ENCODE measurements around the gene MAN2A1. TPM values are rescaled to one million over a fixed set of nuclear protein-coding genes. Genes with fewer than 3 reads are reported as not detected.
A peak's percentile ranks its signal among the peaks of the same experiment; 100 is the strongest.

The MAN2A1 gene
- polyA plus RNA-seq, 3 donors, result 17.0 to 23.0 (median 20.1) TPM

GRCh38 chr5:109701252-109701651 lies 11.5 kb downstream of the MAN2A1 start:
- Histone ChIP-seq H3K36me3 (replicated peaks in 1 of 2; ENCODE audit: control insufficient read depth in 1 of 2, insufficient read depth in 2 of 2, low read length in 2 of 2) (peaks cover 0 to 5% of the 10 kb centered on the region in 2 donors), H3K4me3 (replicated peaks in 1 of 3; ENCODE audit: low read depth in 2 of 3, low read length in 3 of 3) (no peak overlapping the region), H3K27me3 (ENCODE audit: control insufficient read depth in 2 of 2, insufficient read depth in 2 of 2, low read length in 2 of 2) (no peaks in the 10 kb centered on the region), H4K20me1 (ENCODE audit: insufficient read depth, low read length) (peaks cover 75% of the 10 kb centered on the region), H3K9ac (ENCODE audit: insufficient read depth, low read length, poor library complexity, severe bottlenecking) (no peak overlapping the region), H2AFZ (ENCODE audit: insufficient read depth, low read depth, low read length, poor library complexity, severe bottlenecking) (no peak overlapping the region), H3K9me3 (replicated peaks in 1 of 2; ENCODE audit: control insufficient read depth in 1 of 2, insufficient read depth in 1 of 2, low read length in 2 of 2) (no peaks in the 10 kb centered on the region), H3K79me2 (ENCODE audit: insufficient read depth, low read length) (peaks cover 100% of the 10 kb centered on the region), H3K4me1 (ENCODE audit: control insufficient read depth in 1 of 2, insufficient read depth in 2 of 2, low read length in 2 of 2) (peaks cover 11 to 22% of the 10 kb centered on the region in 2 donors), H3K4me2 (replicated peaks; ENCODE audit: extremely low read depth, low read length, poor library complexity, severe bottlenecking) (no peak overlapping the region), H3K27ac (ENCODE audit: low read depth in 1 of 2, low read length in 2 of 2) (no peak overlapping the region)
- Mint-ChIP-seq H3K36me3 (peaks cover 18 to 20% of the 10 kb centered on the region in 2 donors), H3K27ac (peak overlapping the region in 1 of 7 donors; percentile 1), H3K4me1 (peaks cover 45% of the 10 kb centered on the region), H3K4me3 (no peak overlapping the region), H3K9me3 (peaks cover 0 to 1% (median 0%) of the 10 kb centered on the region in 7 donors), H3K27me3 (ENCODE audit: low read depth in 3 of 3) (no peaks in the 10 kb centered on the region)
- no peak for DNase-seq
- no peak for TF ChIP-seq CTCF (IDR thresholded peaks at IDR 0.05)
- intact Hi-C loops (cut with micrococcal nuclease), result no loop called here
- WGBS (ENCODE audit: insufficient coverage), result 100% methylated on average over 2 of the region's 2 CpGs

GRCh38 chr5:109701792-109702191 lies 12.1 kb downstream of the MAN2A1 start:
- intact Hi-C loops (cut with micrococcal nuclease), result no loop called here
- no peak for TF ChIP-seq CTCF (IDR thresholded peaks at IDR 0.05)
- 88% methylated on average over 1 of the region's 2 CpGs for WGBS (ENCODE audit: insufficient coverage)
- H3K79me2 ChIP-seq (ENCODE audit: insufficient read depth, low read length), result peaks cover 100% of the 10 kb centered on the region
- Mint-ChIP-seq H3K27ac (no peak overlapping the region), H3K36me3 (peaks cover 17 to 20% of the 10 kb centered on the region in 2 donors), H3K4me3 (no peak overlapping the region), H3K27me3 (ENCODE audit: low read depth in 3 of 3) (no peaks in the 10 kb centered on the region), H3K9me3 (peaks cover 0 to 1% (median 0%) of the 10 kb centered on the region in 7 donors), H3K4me1 (peaks cover 40% of the 10 kb centered on the region)
- H3K27ac ChIP-seq (ENCODE audit: low read depth in 1 of 2, low read length in 2 of 2), result no peak overlapping the region
- no peak overlapping the region for H3K9ac ChIP-seq (ENCODE audit: insufficient read depth, low read length, poor library complexity, severe bottlenecking)
- peaks cover 0 to 5% of the 10 kb centered on the region in 2 donors for H3K36me3 ChIP-seq (replicated peaks in 1 of 2; ENCODE audit: control insufficient read depth in 1 of 2, insufficient read depth in 2 of 2, low read length in 2 of 2)
- peaks cover 7 to 17% of the 10 kb centered on the region in 2 donors for H3K4me1 ChIP-seq (ENCODE audit: control insufficient read depth in 1 of 2, insufficient read depth in 2 of 2, low read length in 2 of 2)
- H3K4me2 ChIP-seq (replicated peaks; ENCODE audit: extremely low read depth, low read length, poor library complexity, severe bottlenecking), result no peak overlapping the region
- H3K27me3 ChIP-seq (ENCODE audit: control insufficient read depth in 2 of 2, insufficient read depth in 2 of 2, low read length in 2 of 2), result no peaks in the 10 kb centered on the region
- H2AFZ ChIP-seq (ENCODE audit: insufficient read depth, low read depth, low read length, poor library complexity, severe bottlenecking), result no peak overlapping the region
- H3K9me3 ChIP-seq (replicated peaks in 1 of 2; ENCODE audit: control insufficient read depth in 1 of 2, insufficient read depth in 1 of 2, low read length in 2 of 2), result no peaks in the 10 kb centered on the region
- peaks cover 80% of the 10 kb centered on the region for H4K20me1 ChIP-seq (ENCODE audit: insufficient read depth, low read length)
- no peak overlapping the region for H3K4me3 ChIP-seq (replicated peaks in 1 of 3; ENCODE audit: low read depth in 2 of 3, low read length in 3 of 3)
- no peak for DNase-seq
